GM23248 (cell line): Measurements from ENCODE around the gene ZNF189. TPM values are rescaled to one million over a fixed set of nuclear protein-coding genes. Genes with fewer than 3 reads are reported as not detected.
A peak's percentile ranks its signal among the peaks of the same experiment; 100 is the strongest.

ENCODE experiments used
- DNase-seq: peaks from one replicate; pipeline ENCODE4 v3.0.0-alpha.2; 2015
- H2AFZ ChIP-seq: fragments of 200-600 bp; sonication (generic); 2 replicates; pipeline ENCODE4 v1.6.1; 2016; ENCODE audit warnings: antibody characterized with exemption
- H3F3A ChIP-seq: fragments of 200-600 bp; sonication (generic); 2 replicates; pipeline ENCODE4 v1.6.1; 2016; ENCODE audit warnings: mild to moderate bottlenecking, antibody characterized with exemption, mixed run types; ENCODE audit not compliant: insufficient read depth
- H3K27ac ChIP-seq: fragments of 200-600 bp; sonication (generic); 2 replicates; pipeline ENCODE4 v1.5.1; 2016; ENCODE audit warnings: mild to moderate bottlenecking
- H3K27me3 ChIP-seq: fragments of 200-600 bp; sonication (generic); replicated peaks from 2 replicates; pipeline ENCODE4 v1.6.1; 2016; ENCODE audit warnings: mild to moderate bottlenecking; ENCODE audit not compliant: insufficient read depth
- H3K36me3 ChIP-seq: fragments of 200-600 bp; sonication (generic); 2 replicates; pipeline ENCODE4 v1.6.1; 2016; ENCODE audit warnings: low read depth, mild to moderate bottlenecking
- H3K4me1 ChIP-seq: fragments of 200-600 bp; sonication (generic); 2 replicates; pipeline ENCODE4 v1.6.1; 2016; ENCODE audit warnings: mild to moderate bottlenecking; ENCODE audit not compliant: insufficient read depth
- H3K4me2 ChIP-seq: fragments of 200-600 bp; sonication (generic); one replicate; pipeline ENCODE4 v1.6.1; 2016; ENCODE audit warnings: mild to moderate bottlenecking; ENCODE audit not compliant: unreplicated experiment
- H3K4me3 ChIP-seq: fragments of 200-600 bp; sonication (generic); 2 replicates; pipeline ENCODE4 v1.5.1; 2016; ENCODE audit warnings: mild to moderate bottlenecking
- H3K79me2 ChIP-seq: fragments of 200-600 bp; sonication (generic); 2 replicates; pipeline ENCODE4 v1.6.1; 2016; ENCODE audit warnings: mild to moderate bottlenecking; ENCODE audit not compliant: insufficient read depth
- H3K9ac ChIP-seq: fragments of 200-600 bp; sonication (generic); 2 replicates; pipeline ENCODE4 v1.6.1; 2016; ENCODE audit warnings: mild to moderate bottlenecking
- H3K9me2 ChIP-seq: fragments of 200-600 bp; sonication (generic); 2 replicates; pipeline ENCODE4 v1.6.1; 2016; ENCODE audit warnings: mixed run types, mild to moderate bottlenecking, moderate library complexity; ENCODE audit not compliant: insufficient read depth
- H3K9me3 ChIP-seq: fragments of 200-600 bp; sonication (generic); one replicate; pipeline ENCODE4 v1.6.1; 2017; ENCODE audit warnings: low read depth
- H4K20me1 ChIP-seq: fragments of 200-600 bp; sonication (generic); 2 replicates; pipeline ENCODE4 v1.6.0; 2016; ENCODE audit not compliant: insufficient read depth
- EZH2 ChIP-seq: fragments of 200-600 bp; sonication (generic); IDR thresholded peaks from 2 replicates; pipeline ENCODE4 v1.6.1; 2018; ENCODE audit warnings: antibody characterized with exemption, mild to moderate bottlenecking; ENCODE audit not compliant: insufficient read depth, poor library complexity, severe bottlenecking
- EZH2phosphoT487 ChIP-seq: fragments of 200-600 bp; sonication (generic); IDR thresholded peaks from 2 replicates; pipeline ENCODE4 v1.6.1; 2018; ENCODE audit warnings: antibody characterized with exemption, moderate library complexity, mild to moderate bottlenecking, low read depth; ENCODE audit not compliant: insufficient read depth
- WGBS, 2 experiments: methylation state at CpG; one replicate each; pipeline ENCODE4 v1.1.6; 2015 to 2017; ENCODE audit warnings: low lambda C conversion rate in 2 of 2, low coverage in 1 of 2; ENCODE audit errors: missing lambda C conversion rate in 2 of 2; 5-methylcytosine and 5-hydroxymethylcytosine counted together
- in situ Hi-C: fragments of 300-500 bp; cut with MboI; formaldehyde crosslinking; loops from 2 replicates; pipeline ENCODE4 v1.15.0; 2020
- polyA plus RNA-seq: library from polyadenylated mRNA; unstranded; fragments of >200 nt; fragmentation: Nextera tagmentation; extraction: Ambion mirVana; gene quantifications from 2 replicates; pipeline ENCODE4 v1.2.1, GENCODE V29; 2016
- total RNA-seq: library from RNA; depleted of rRNA; stranded (reverse); fragments of >200 nt; shearing (Covaris generic); gene quantifications from 2 replicates; pipeline ENCODE4 v1.2.3, GENCODE V29; 2014

The ZNF189 gene
- total and polyA plus RNA-seq, 2 experiments from 2014 or later = 7.0 to 10.2 TPM

DNA sequence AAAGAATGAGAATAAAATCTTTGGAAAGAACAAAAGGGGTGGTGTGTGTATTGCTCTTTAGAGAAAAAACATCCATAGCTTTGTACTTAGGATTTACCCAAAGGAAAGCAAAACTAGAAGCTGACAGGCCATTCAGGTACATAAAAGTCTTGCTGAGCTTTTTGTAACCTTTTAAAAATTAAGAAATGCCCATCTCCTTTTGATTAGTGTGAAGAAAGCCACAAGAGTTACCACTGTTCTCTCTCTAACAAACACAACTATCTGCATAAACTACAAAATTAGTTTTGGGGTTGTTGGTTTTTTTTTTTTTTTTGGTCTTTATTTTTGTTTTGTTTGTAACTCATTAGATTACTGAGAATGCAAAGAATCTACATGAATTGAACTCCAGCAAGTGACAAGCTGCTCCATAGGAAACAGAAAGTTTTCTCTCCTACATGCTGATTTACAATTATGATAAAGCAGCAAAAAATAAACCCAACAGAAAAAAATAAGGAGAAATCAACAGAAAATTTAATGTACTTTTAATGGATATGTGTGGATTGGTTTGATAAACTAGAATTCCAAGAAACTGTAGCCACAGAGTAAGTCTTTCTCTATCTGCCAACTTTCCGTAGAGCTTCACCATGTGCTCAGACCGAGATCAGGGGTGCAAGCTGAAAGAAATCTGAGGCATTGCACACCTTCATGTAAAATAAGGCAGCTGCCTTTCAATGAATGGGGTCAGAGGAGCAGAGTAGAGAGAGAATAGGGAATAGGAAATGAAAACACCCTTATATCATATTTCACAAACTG, 26.1 kb upstream of the ZNF189 start:
- Histone ChIP-seq H3K9ac (no peak overlapping the region), H3K4me3 (no peak overlapping the region)
- WGBS, 2 experiments = 53 to 55% methylated on average over 2 of the region's 2 CpGs

DNA sequence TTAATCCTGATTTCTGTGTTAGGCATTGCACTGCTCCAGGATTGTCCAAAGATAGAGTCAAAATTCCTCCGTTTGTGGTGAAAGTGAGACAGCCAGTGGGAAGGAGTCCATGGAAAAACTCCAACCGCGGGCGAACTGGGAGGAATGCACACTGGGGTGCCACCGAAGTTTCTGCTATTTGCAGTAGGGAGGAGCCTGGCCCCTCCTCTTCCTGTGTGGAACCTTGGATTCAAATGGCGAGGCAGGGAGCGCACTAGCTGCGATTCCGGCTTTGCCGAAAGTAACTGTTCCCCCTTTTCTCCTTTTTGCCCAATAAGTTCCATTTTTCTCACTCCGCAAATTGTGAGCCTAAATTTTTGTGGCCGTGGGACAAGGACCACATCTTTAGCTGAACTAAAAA, 23.1 kb upstream of the ZNF189 start:
- Histone ChIP-seq H3K27me3 (no peaks in the 10 kb centered on the region), H2AFZ (no peak overlapping the region), H3K27ac (peak overlapping the region; percentile 72), H3K4me3 (no peak overlapping the region), H3F3A (peaks cover 21% of the 10 kb centered on the region), H3K9me3 (no peaks in the 10 kb centered on the region), H3K9me2 (no peaks in the 10 kb centered on the region; the same call in 1 of the 2 replicates), H3K79me2 (no peaks in the 10 kb centered on the region), H3K4me2 (peak overlapping the region; percentile 57), H4K20me1 (no peaks in the 10 kb centered on the region), H3K9ac (no peak overlapping the region), H3K4me1 (peaks cover 25% of the 10 kb centered on the region), H3K36me3 (no peaks in the 10 kb centered on the region)
- in situ Hi-C loops = no loop called here
- WGBS, 2 experiments = 92 to 94% methylated on average over 12 of the region's 12 CpGs
- TF ChIP-seq EZH2phosphoT487 (no peak), EZH2 (no peak)
- DNase-seq = no peak

More for the DNA sequence above, 26.1 kb upstream of the ZNF189 start:
- H3K79me2 ChIP-seq = no peaks in the 10 kb centered on the region
- no peaks in the 10 kb centered on the region for H3K27me3 ChIP-seq
- no peak overlapping the region for H3K4me2 ChIP-seq
- in situ Hi-C loops = no loop called here
- TF ChIP-seq EZH2phosphoT487 (no peak), EZH2 (no peak)
- no peak overlapping the region for H2AFZ ChIP-seq
- H4K20me1 ChIP-seq = no peaks in the 10 kb centered on the region
- DNase-seq = no peak
- H3K27ac ChIP-seq = no peak overlapping the region
- H3K4me1 ChIP-seq = peaks cover 36% of the 10 kb centered on the region
- H3K36me3 ChIP-seq = no peaks in the 10 kb centered on the region
- peaks cover 18% of the 10 kb centered on the region for H3F3A ChIP-seq
- H3K9me2 ChIP-seq = no peaks in the 10 kb centered on the region; the same call in 1 of the 2 replicates
- no peaks in the 10 kb centered on the region for H3K9me3 ChIP-seq

DNA sequence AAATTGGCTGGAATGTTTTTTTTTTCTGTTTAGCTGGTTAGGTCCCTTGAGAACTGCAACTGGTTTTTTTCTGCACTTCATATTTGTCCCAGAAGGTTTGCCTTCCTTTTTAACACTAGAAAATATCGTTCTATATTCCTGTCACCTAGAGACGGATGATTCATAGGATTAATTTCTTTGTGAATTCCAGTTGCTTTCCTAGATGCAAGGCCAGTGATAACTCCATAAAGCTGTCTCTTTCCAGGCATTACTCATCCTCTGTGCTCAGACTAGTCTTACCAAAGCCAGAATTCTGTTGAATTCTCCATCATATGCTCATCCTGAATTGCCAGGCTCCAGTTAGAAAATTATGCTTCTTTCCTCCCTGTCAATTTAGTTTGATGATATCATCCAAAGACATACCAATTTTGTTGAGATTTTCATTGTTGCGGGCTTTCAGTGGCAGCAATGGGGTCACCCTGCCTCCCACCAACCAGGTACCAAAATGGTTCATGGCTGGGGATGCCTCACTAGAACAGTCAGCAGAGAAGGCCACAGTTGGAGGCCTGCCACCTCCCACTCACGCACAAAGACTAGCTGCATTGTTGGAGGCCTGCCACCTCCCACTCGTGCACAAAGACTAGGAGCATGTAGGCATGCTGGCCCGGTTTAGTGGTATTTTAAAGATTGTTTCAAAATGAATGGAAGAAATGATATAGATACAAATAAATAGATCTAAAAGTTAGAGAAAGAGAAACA, 22.4 kb upstream of the ZNF189 start:
- Histone ChIP-seq H3K4me2 (peak overlapping the region; percentile 58), H3K9me2 (no peaks in the 10 kb centered on the region; the same call in 1 of the 2 replicates), H4K20me1 (no peaks in the 10 kb centered on the region), H3K9me3 (no peaks in the 10 kb centered on the region), H3K9ac (0 out of 2 replicates have a peak overlapping the region, but pooled peaks have one; percentile 16), H3F3A (peaks cover 21% of the 10 kb centered on the region), H3K36me3 (no peaks in the 10 kb centered on the region), H3K27ac (peak overlapping the region; percentile 72), H3K27me3 (no peaks in the 10 kb centered on the region), H3K79me2 (no peaks in the 10 kb centered on the region), H3K4me3 (no peak overlapping the region), H3K4me1 (peaks cover 25% of the 10 kb centered on the region), H2AFZ (0 out of 2 replicates have a peak overlapping the region, but pooled peaks have one; percentile 13)
- no peak for TF ChIP-seq EZH2
- TF ChIP-seq EZH2phosphoT487 = 0 out of 2 replicates have a peak, but pooled peaks have one; percentile 31
- peak; percentile 95 for DNase-seq
- 7 to 9% methylated on average over 6 of the region's 6 CpGs for WGBS, 2 experiments
- in situ Hi-C loops = no loop called here

DNA sequence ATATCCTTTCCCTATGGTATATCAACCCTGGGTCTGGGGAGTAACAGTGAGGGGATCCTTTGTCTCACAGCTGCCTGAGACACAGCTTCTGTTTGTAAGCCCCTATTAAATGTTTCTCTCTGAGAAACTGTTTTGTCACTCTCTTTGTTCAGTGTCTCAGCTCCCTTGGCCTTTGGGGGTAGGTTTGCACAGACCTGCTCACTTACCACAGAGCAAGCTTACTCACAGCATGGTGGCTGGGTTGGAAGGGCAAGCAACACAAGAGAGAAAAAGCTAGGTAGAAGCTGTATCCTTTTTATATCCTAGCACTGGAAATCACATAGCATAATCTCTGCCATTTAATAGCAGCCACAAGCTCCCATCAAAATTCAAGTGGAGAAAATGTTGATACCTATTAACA, 18.4 kb upstream of the ZNF189 start:
- peaks cover 26% of the 10 kb centered on the region for H3K4me1 ChIP-seq

More for the DNA sequence above, 18.4 kb upstream of the ZNF189 start:
- H3K4me2 ChIP-seq = no peak overlapping the region
- H3K36me3 ChIP-seq = no peaks in the 10 kb centered on the region
- no peak overlapping the region for H3K4me3 ChIP-seq
- in situ Hi-C loops = no loop called here
- TF ChIP-seq EZH2phosphoT487 (no peak), EZH2 (no peak)
- H4K20me1 ChIP-seq = no peaks in the 10 kb centered on the region
- peaks cover 21% of the 10 kb centered on the region for H3F3A ChIP-seq
- no peaks in the 10 kb centered on the region for H3K27me3 ChIP-seq
- H3K27ac ChIP-seq = no peak overlapping the region
- no peaks in the 10 kb centered on the region for H3K79me2 ChIP-seq
- DNase-seq = no peak
- no peaks in the 10 kb centered on the region for H3K9me2 ChIP-seq
- H3K9ac ChIP-seq = no peak overlapping the region
- no peaks in the 10 kb centered on the region for H3K9me3 ChIP-seq
- no peak overlapping the region for H2AFZ ChIP-seq
